ENCODE measurements around the gene ACTL6B. TPM values are rescaled to one million over a fixed set of nuclear protein-coding genes. Genes with fewer than 3 reads are reported as not detected.

The ACTL6B gene
- total RNA-seq, 1 experiment from 2014 or later: not detected

DNA sequence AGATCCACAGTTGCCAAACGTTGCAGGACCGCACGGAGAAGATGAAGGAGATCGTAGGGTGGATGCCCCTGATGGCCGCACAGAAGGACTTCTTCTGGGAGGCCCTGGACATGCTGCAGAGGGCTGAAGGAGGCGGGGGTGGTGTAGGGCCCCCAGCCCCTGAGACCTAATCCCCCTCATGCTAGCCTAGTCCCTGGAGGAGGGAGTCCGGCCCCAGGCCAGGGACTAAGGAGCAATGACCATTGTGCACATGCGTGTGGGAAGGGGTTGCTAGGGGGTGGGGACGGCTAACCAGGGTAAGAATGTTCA, 55.6 kb downstream of the ACTL6B start:
- H3K27me3 ChIP-seq (ENCODE audit: insufficient read depth, low read depth): no peaks in the 10 kb centered on the region
- BruUV-seq (replicated peaks): no TSS peak
- H3K9me2 ChIP-seq (ENCODE audit: insufficient read depth): no peaks in the 10 kb centered on the region
- intact Hi-C loops (cut with micrococcal nuclease; ENCODE audit: unreplicated experiment): no loop called here
- peaks cover 24% of the 10 kb centered on the region for H3K4me1 ChIP-seq (replicated peaks; ENCODE audit: insufficient read depth)
- CTCF ChIA-PET: no interaction called here
- no peaks in the 10 kb centered on the region for H4K20me1 ChIP-seq (ENCODE audit: insufficient read depth)
- H3K36me3 ChIP-seq (ENCODE audit: low read depth): no peaks in the 10 kb centered on the region
- no peaks in the 10 kb centered on the region for H3K9me3 ChIP-seq (ENCODE audit: insufficient read depth, low read depth)
- H3K4me3 ChIP-seq: no peak overlapping the region
- POLR2A ChIA-PET (ENCODE audit: unreplicated experiment): no interaction called here
- TF ChIP-seq, protein P1, sequence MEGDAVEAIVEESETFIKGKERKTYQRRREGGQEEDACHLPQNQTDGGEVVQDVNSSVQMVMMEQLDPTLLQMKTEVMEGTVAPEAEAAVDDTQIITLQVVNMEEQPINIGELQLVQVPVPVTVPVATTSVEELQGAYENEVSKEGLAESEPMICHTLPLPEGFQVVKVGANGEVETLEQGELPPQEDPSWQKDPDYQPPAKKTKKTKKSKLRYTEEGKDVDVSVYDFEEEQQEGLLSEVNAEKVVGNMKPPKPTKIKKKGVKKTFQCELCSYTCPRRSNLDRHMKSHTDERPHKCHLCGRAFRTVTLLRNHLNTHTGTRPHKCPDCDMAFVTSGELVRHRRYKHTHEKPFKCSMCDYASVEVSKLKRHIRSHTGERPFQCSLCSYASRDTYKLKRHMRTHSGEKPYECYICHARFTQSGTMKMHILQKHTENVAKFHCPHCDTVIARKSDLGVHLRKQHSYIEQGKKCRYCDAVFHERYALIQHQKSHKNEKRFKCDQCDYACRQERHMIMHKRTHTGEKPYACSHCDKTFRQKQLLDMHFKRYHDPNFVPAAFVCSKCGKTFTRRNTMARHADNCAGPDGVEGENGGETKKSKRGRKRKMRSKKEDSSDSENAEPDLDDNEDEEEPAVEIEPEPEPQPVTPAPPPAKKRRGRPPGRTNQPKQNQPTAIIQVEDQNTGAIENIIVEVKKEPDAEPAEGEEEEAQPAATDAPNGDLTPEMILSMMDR (conservative IDR thresholded peaks at IDR 0.05): no peak; the same call in 1 of the 2 replicates
- no peak for TF ChIP-seq EZH2 (IDR thresholded peaks at IDR 0.05; ENCODE audit: low read depth)
- DNase-seq: no peak
- no peak overlapping the region for H3K27ac ChIP-seq
- H3K79me2 ChIP-seq (ENCODE audit: low read depth): no peaks in the 10 kb centered on the region
- peaks cover 15% of the 10 kb centered on the region; the same call in 1 of the 2 replicates for H3F3A ChIP-seq (ENCODE audit: insufficient read depth, low read depth)
- no peak overlapping the region for H2AFZ ChIP-seq
- no peak overlapping the region for H3K4me2 ChIP-seq

DNA sequence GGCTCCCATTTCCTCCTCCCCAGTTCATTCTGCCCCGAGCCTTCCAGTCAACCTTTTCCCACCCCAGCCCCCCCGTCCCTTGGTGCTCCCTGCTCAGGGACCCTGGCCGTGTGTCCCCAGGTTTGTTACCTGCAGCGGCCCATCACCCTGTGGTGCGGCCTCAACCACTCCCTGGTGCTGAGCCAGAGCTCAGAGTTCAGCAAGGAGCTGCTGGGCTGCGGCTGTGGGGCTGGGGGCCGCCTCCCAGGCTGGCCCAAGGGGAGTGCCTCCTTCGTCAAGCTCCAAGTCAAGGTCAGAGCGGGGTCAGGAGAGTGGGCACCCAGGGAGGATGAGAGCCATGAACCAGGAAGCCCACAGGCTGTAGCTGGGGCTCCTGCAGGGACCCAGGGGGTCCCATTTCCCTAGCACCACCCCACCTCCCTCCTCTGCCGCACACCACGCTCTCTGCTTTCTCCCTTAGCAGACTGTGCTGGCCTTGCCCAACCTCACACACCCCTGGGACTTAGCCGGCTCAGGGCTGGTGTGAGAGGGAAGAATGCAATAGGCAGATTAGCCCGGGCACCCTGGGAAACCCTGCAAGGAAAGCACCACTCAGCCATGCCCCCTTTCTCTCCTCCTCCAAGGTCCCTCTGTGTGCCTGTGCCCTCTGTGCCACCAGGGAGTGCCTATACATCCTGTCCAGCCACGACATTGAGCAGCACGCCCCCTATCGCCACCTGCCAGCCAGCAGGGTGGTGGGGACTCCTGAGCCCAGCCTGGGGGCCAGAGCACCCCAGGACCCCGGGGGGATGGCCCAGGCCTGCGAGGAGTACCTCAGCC, 56.1 kb downstream of the ACTL6B start:
- ChIA-PET POLR2A (ENCODE audit: unreplicated experiment) (interaction anchor here (0.6 kb wide), 1 partner anchor 94 kb away, joined by 6 read pairs; no protein-coding TSS in a partner anchor), CTCF (no interaction called here)
- Histone ChIP-seq H3F3A (ENCODE audit: insufficient read depth, low read depth) (peaks cover 15% of the 10 kb centered on the region; the same call in 1 of the 2 replicates), H3K9me2 (ENCODE audit: insufficient read depth) (no peaks in the 10 kb centered on the region), H3K36me3 (ENCODE audit: low read depth) (no peaks in the 10 kb centered on the region), H3K4me2 (no peak overlapping the region), H3K4me3 (no peak overlapping the region), H3K27me3 (ENCODE audit: insufficient read depth, low read depth) (no peaks in the 10 kb centered on the region), H4K20me1 (ENCODE audit: insufficient read depth) (no peaks in the 10 kb centered on the region), H3K9me3 (ENCODE audit: insufficient read depth, low read depth) (no peaks in the 10 kb centered on the region), H3K27ac (no peak overlapping the region), H2AFZ (no peak overlapping the region), H3K4me1 (replicated peaks; ENCODE audit: insufficient read depth) (peaks cover 24% of the 10 kb centered on the region), H3K79me2 (ENCODE audit: low read depth) (no peaks in the 10 kb centered on the region)
- TF ChIP-seq, protein P1 (conservative IDR thresholded peaks at IDR 0.05): no peak; the same call in 1 of the 2 replicates
- no peak for TF ChIP-seq EZH2 (IDR thresholded peaks at IDR 0.05; ENCODE audit: low read depth)
- no peak for DNase-seq
- intact Hi-C loops (cut with micrococcal nuclease; ENCODE audit: unreplicated experiment): no loop called here
- no TSS peak for BruUV-seq (replicated peaks)

DNA sequence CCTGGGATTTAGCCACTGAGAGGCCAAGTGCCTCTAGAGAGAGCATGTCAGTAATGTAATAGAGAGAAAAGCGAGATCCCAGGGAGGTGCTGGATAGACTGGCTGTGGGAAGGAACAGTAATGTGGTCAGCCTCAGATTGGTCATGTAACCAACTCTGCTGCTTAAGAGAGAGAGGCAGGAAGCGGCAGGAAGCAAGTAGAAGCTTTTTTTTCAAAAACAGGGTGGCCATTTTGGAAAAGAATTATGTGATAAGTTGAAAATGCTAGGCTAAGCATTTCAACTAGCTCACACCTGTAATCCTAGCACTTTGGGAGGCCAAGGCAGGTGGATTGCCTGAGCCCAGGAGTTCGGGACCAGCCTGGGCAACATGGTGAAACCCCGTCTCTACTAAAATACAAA, 57.8 kb downstream of the ACTL6B start:
- Histone ChIP-seq H4K20me1 (ENCODE audit: insufficient read depth) (no peaks in the 10 kb centered on the region), H3K9me3 (ENCODE audit: insufficient read depth, low read depth) (no peaks in the 10 kb centered on the region), H3K79me2 (ENCODE audit: low read depth) (no peaks in the 10 kb centered on the region), H3K4me3 (no peak overlapping the region), H3K36me3 (ENCODE audit: low read depth) (no peaks in the 10 kb centered on the region), H3K4me1 (replicated peaks; ENCODE audit: insufficient read depth) (peaks cover 18% of the 10 kb centered on the region), H3K27ac (no peak overlapping the region), H3K27me3 (ENCODE audit: insufficient read depth, low read depth) (no peaks in the 10 kb centered on the region), H3F3A (ENCODE audit: insufficient read depth, low read depth) (peaks cover 10% of the 10 kb centered on the region; the same call in 1 of the 2 replicates), H3K4me2 (no peak overlapping the region), H2AFZ (no peak overlapping the region), H3K9me2 (ENCODE audit: insufficient read depth) (no peaks in the 10 kb centered on the region)
- POLR2A ChIA-PET (ENCODE audit: unreplicated experiment): interaction anchor here (0.7 to 0.8 kb wide), 2 partner anchors 11 to 170 kb away, joined by 3 to 4 read pairs; partner anchors contain the start of gene ZCWPW1
- no peak for DNase-seq
- CTCF ChIA-PET: no interaction called here
- no TSS peak for BruUV-seq (replicated peaks)
- intact Hi-C loops (cut with micrococcal nuclease; ENCODE audit: unreplicated experiment): no loop called here
- TF ChIP-seq, protein P1 (conservative IDR thresholded peaks at IDR 0.05): no peak
- TF ChIP-seq EZH2 (IDR thresholded peaks at IDR 0.05; ENCODE audit: low read depth): no peak

All from PC-9 (cell line).